Left forelimb (tissue), 1 donor: ENCODE measurements around the gene HIVEP2.

Experiments used
- DNase-seq: peaks from one replicate; pipeline ENCODE4 v3.0.0-alpha.2; 2018; ENCODE audit warnings: low spot score

Gene HIVEP2

GRCh38 chr6:142946181-142946923 is 1.4 kb upstream of the HIVEP2 start:
- DNase-seq = peak; percentile 96

- DNase-seq = peak; percentile 81
Measured at GRCh38 chr6:142945446-142946180, 637 bp upstream of the HIVEP2 start.

- DNase-seq = peak; percentile 95
Measured at GRCh38 chr6:142944124-142945048, 590 bp downstream of the HIVEP2 start.

- DNase-seq = no peak
Measured at GRCh38 chr6:142943711-142944123, 1.3 kb downstream of the HIVEP2 start.

- DNase-seq = no peak
Measured at GRCh38 chr6:142942805-142943227, 2.2 kb downstream of the HIVEP2 start.

- no peak for DNase-seq
Measured at GRCh38 chr6:142942238-142942637, 2.7 kb downstream of the HIVEP2 start.

GRCh38 chr6:142941018-142941417 is 4.0 kb downstream of the HIVEP2 start:
- no peak for DNase-seq

GRCh38 chr6:142940487-142940886 is 4.5 kb downstream of the HIVEP2 start:
- no peak for DNase-seq

- no peak for DNase-seq
Measured at GRCh38 chr6:142938510-142938909, 6.5 kb downstream of the HIVEP2 start.

GRCh38 chr6:142937986-142938385 is 7.0 kb downstream of the HIVEP2 start:
- no peak for DNase-seq

- DNase-seq = no peak
Measured at GRCh38 chr6:142935553-142936517, 9.1 kb downstream of the HIVEP2 start.

GRCh38 chr6:142934599-142934998 is 10.4 kb downstream of the HIVEP2 start:
- no peak for DNase-seq

- no peak for DNase-seq
Measured at GRCh38 chr6:142934106-142934505, 10.9 kb downstream of the HIVEP2 start.

- DNase-seq = no peak
Measured at GRCh38 chr6:142933701-142934100, 11.3 kb downstream of the HIVEP2 start.

- DNase-seq = no peak
Measured at GRCh38 chr6:142932889-142933288, 12.1 kb downstream of the HIVEP2 start.

- no peak for DNase-seq
Measured at GRCh38 chr6:142929751-142930358, 15.1 kb downstream of the HIVEP2 start.

GRCh38 chr6:142927904-142928303 is 17.1 kb downstream of the HIVEP2 start:
- DNase-seq = no peak

- no peak for DNase-seq
Measured at GRCh38 chr6:142927271-142927580, 17.8 kb downstream of the HIVEP2 start.

- DNase-seq = peak; percentile 86
Measured at GRCh38 chr6:142926494-142927270, 18.3 kb downstream of the HIVEP2 start.

- DNase-seq = no peak
Measured at GRCh38 chr6:142926177-142926493, 18.8 kb downstream of the HIVEP2 start.
